PFSK-1 (cell line): ENCODE results near the gene CTBP1.

Experiments
- FOXP2 ChIP-seq: optimal IDR thresholded peaks from 2 replicates; pipeline ENCODE3; 2011; ENCODE audit warnings: borderline replicate concordance, control low read depth, inconsistent platforms; ENCODE audit not compliant: insufficient read depth; ENCODE audit errors: extremely low read length, extremely low read depth
- POLR2AphosphoS5 ChIP-seq: IDR thresholded peaks from 2 replicates; pipeline ENCODE4 v1.6.1; 2012; ENCODE audit warnings: low read depth, mild to moderate bottlenecking, control low read depth, low read length, moderate library complexity
- SIN3A ChIP-seq: IDR thresholded peaks from 2 replicates; pipeline ENCODE4 v1.6.1; 2012; ENCODE audit warnings: mild to moderate bottlenecking, low read length, moderate library complexity, borderline replicate concordance; ENCODE audit not compliant: insufficient read depth
- TAF1 ChIP-seq: IDR thresholded peaks from 2 replicates; pipeline ENCODE4 v1.6.1; 2012; ENCODE audit warnings: low read length, control low read depth, borderline replicate concordance; ENCODE audit not compliant: insufficient read depth
- TF ChIP-seq, protein P1 (sequence below), 2 experiments: IDR thresholded peaks; 2 replicates each; pipeline versions ENCODE4 v1.6.1 to v1.8.0; 2011 to 2012; ENCODE audit warnings: low read depth in 2 of 2, low read length in 2 of 2, control low read depth in 1 of 2, inconsistent platforms in 1 of 2, mild to moderate bottlenecking in 1 of 2, moderate library complexity in 1 of 2; ENCODE audit not compliant: insufficient read depth in 1 of 2

The CTBP1 gene

DNA sequence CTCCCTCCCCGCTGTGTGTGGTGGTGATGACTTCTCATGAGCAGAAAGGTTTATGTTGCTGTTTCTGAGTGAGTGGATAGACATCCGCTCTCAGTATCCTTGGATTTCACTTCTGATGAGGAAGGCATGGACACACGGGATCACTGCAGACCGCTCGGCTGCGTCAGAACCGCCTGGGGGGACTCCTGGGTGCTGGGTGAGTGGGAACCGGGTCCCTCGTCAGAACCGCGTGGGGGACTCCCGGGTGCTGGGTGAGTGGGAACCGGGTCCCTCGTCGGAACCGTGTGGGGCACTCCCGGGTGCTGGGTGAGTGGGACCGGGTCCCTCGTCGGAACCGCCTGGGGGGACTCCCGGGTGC lies 9.0 kb downstream of the CTBP1 start:
- no peak for TF ChIP-seq FOXP2
- no peak for TF ChIP-seq TAF1
- TF ChIP-seq SIN3A = no peak
- TF ChIP-seq, protein P1, sequence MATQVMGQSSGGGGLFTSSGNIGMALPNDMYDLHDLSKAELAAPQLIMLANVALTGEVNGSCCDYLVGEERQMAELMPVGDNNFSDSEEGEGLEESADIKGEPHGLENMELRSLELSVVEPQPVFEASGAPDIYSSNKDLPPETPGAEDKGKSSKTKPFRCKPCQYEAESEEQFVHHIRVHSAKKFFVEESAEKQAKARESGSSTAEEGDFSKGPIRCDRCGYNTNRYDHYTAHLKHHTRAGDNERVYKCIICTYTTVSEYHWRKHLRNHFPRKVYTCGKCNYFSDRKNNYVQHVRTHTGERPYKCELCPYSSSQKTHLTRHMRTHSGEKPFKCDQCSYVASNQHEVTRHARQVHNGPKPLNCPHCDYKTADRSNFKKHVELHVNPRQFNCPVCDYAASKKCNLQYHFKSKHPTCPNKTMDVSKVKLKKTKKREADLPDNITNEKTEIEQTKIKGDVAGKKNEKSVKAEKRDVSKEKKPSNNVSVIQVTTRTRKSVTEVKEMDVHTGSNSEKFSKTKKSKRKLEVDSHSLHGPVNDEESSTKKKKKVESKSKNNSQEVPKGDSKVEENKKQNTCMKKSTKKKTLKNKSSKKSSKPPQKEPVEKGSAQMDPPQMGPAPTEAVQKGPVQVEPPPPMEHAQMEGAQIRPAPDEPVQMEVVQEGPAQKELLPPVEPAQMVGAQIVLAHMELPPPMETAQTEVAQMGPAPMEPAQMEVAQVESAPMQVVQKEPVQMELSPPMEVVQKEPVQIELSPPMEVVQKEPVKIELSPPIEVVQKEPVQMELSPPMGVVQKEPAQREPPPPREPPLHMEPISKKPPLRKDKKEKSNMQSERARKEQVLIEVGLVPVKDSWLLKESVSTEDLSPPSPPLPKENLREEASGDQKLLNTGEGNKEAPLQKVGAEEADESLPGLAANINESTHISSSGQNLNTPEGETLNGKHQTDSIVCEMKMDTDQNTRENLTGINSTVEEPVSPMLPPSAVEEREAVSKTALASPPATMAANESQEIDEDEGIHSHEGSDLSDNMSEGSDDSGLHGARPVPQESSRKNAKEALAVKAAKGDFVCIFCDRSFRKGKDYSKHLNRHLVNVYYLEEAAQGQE (IDR thresholded peaks at IDR 0.05; ENCODE audit: insufficient read depth in 1 of 2, low read depth in 2 of 2, low read length in 2 of 2) = no peak
- no peak for TF ChIP-seq POLR2AphosphoS5

DNA sequence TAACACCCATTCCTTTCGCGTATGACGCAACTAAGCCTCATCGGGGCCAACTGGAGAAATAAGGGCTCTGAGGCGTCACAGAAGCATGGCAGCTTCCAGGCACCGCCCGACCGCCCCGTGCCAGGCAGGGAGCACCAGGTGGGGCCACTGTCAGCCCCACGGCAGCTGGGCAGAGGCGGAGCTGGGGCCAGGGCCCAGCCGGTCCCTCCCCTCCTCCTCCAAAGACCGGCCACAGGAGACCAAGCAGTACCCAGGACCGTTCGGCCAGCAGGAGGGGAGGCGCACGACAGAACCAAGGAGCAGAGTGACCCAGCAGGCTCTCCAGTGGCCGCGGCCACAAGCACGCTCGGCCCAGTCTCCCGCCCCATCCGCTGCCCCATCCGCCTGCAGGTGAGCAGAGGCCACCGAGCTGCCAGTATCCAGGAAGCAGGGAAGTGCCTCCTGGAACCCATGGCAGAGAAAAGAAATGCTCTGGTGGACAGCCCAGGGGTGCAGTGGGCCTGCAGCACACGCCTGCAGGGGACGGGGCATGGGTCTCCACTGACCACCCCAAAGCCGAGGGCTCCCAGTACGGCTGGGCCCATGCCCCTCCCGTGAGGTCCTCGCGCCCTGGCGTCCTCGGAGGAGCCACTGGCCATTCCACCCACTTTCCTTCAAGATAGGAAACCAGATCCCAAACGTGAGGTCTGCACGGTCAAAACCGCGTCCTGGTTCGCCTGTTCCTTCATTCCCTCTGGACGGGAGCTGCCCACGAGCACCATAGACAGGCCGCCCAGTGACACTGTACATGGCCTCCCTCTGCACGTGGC lies 9.6 kb downstream of the CTBP1 start:
- no peak for TF ChIP-seq FOXP2
- no peak for TF ChIP-seq SIN3A
- TF ChIP-seq POLR2AphosphoS5 = no peak
- TF ChIP-seq, protein P1 (IDR thresholded peaks at IDR 0.05; ENCODE audit: insufficient read depth in 1 of 2, low read depth in 2 of 2, low read length in 2 of 2) = no peak
- no peak for TF ChIP-seq TAF1

DNA sequence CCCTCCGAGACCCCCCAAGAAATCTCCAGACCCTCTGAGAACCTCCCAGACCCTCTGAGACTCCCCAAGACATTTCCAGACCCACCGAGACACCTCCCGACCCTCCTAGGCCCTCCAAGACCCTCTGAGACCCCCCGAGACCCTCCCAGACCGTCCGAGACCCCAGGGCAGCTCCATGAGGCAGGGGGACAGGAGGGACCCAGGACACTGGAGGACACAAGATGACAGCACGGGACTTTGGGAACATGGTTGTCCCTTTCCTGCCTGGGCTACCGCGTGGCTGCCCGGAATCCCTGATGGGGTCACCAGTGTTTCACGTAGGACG lies 10.3 kb downstream of the CTBP1 start:
- TF ChIP-seq FOXP2 (no peak), SIN3A (no peak), TAF1 (no peak), POLR2AphosphoS5 (no peak)
- TF ChIP-seq, protein P1 (IDR thresholded peaks at IDR 0.05; ENCODE audit: insufficient read depth in 1 of 2, low read depth in 2 of 2, low read length in 2 of 2) = no peak

DNA sequence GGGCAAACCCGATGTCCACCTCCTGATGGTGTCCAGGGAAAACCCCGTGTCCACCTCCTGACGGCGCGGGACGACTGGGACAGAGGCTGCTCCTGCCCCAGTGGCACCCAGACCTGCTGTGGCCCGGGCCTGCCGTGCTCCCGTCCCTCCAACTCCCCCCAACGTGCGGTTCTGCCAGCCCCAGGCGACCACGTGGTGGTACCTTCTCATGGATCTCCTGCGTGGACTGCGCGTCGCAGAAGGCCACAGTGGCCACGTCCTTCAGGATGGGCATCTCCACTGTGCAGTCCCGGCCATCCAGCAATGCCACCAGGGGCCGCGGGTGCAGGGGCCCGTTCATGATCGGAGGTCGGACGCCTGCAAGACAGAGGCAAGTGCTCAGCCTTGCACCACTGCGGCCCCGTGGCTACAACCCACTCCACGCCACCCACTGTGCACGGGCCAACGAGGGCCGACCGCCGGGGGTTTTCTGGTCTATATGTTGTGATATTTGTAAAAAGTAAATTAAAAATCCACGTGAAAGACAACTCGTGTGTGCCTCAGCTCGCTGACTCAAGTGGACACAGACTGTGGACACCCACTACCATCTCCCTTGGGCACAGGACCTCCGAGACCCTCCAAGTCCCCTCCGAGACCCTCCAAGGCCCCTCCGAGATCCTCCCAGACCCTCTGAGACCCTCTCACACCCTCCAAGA lies 10.8 kb downstream of the CTBP1 start:
- TF ChIP-seq, protein P1 (IDR thresholded peaks at IDR 0.05; ENCODE audit: insufficient read depth in 1 of 2, low read depth in 2 of 2, low read length in 2 of 2) = no peak
- no peak for TF ChIP-seq FOXP2
- no peak for TF ChIP-seq SIN3A
- TF ChIP-seq TAF1 = no peak
- no peak for TF ChIP-seq POLR2AphosphoS5
